ENCODE data around the gene ATG7.
"Not testable (repeated sequence)": the region's sequence is repeated elsewhere in the genome, so short reads cannot be mapped to it uniquely, and the experiment has no call there.

The ATG7 gene

DNA sequence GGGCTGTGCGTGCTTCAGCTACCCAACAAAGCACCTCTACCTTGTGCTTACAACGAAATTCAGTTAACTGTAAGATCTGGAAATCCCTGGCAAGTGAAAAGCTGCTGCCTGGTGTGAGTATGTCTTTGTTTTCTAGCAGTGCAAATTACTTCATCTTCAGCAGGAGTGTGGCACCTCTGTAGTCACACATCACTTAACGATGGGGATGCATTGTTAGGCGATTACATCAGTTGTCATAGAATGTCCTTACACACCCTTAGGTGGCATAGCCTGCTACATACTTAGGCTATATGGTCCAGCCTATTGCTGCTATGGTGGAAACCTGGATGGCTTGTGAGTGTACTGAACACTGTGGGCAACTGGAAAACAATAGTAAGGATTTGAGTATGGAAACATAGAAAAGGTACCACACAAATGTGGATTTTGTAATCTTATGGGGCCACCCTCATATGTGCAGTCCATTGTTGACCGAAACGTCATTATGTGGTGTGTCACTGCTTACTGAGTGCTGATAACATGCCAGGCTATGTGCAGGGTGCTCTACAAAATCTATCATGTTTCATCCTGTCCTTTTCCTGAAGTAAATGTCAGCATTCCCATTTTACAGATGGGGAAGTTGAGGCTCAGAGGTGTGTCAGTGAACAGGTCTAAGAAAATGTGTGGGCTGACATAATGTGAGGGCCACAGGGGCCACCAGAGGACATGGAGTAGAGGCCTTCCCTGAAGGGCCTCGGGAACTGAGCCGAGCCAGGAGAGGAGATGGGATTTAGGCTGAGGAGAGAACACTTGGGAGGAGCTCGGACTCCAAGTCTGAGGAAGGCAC is 198.0 kb downstream of the ATG7 start:
- DNase-seq = no peak

DNA sequence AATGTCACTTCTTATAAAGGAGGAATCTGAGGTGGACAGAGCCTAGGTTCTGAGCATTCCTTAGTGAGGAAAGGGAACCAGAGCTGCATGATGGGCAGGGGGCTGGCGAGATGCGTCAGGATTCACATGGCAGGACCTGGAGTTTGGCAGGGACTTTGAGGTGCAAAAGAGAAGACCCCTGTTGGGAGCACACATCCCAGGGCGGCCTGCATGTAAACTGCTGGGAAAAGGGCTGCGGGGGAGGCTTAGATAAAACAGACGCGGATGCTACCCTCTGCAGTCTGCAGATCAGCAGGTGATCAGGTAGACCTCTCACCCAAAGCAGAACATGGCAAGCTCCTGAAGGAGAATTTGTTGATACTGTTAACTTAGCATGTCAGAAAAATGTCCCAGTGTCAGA is 203.1 kb downstream of the ATG7 start:
- no peak for DNase-seq

- DNase-seq = no peak
Observed at GRCh38 chr3:11476735-11477144, 204.5 kb downstream of the ATG7 start.

- DNase-seq = no peak
Observed at GRCh38 chr3:11477407-11477911, 205.3 kb downstream of the ATG7 start.

- no peak for DNase-seq
Observed at GRCh38 chr3:11478167-11478566, 206.0 kb downstream of the ATG7 start.

GRCh38 chr3:11479221-11479620 is 207.0 kb downstream of the ATG7 start:
- no peak for DNase-seq

DNA sequence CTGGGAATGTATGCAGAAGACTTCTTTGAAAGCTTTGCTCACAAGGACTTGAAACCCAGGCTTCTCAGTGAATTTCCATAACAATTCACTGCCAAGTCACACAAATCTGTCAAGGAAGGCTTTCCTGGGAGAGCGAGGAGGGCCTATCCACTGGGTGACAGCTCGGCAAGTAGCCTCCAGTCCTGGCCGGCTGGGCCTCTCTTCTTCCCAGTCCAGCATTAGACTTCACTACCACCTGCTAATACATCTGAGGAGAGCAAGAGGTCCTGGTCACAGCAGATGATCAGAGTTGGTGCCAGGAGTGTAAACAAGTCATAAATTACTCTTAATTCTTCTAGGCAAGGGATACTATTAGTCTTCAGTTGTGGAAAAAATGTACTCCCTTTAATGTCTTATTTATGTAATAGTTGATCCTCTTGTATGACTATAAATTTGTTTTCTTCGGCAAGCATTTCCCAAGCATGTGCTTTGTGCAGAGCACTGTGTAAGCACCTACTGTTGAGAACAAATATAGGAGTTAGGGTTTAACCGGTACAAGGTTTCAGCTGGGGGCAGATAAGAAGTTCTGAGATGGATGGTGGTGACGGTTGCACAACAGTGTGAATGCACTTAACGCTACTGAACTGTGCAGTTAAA is 208.6 kb downstream of the ATG7 start:
- no peak for DNase-seq

DNA sequence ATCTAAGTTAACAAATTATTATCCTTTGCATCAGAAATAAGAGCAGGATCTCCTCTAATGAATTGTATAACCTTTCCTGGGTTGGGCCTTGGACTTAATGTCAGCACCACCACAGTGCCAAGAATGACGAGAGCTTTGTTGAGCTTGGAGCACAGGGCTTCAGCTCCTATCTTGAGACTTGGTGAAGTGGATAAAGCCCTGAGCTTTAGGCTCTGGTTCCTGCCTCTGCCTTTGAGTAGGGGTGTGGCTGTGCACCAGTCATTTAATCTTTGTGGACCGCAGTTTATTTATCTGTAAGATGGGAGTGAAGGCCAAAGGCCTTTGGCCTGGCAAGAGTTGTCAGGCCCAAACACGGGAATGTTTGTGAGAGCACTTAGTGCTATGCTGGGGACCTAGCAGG is 209.4 kb downstream of the ATG7 start:
- DNase-seq = no peak

GRCh38 chr3:11482021-11482420 is 209.8 kb downstream of the ATG7 start:
- DNase-seq = no peak

- not testable (repeated sequence) for DNase-seq
Observed at GRCh38 chr3:11488356-11488755, 216.2 kb downstream of the ATG7 start.

GRCh38 chr3:11494131-11494916 is 222.1 kb downstream of the ATG7 start:
- DNase-seq = no peak

GRCh38 chr3:11495948-11496557 is 223.9 kb downstream of the ATG7 start:
- no peak for DNase-seq

- DNase-seq = no peak
Observed at GRCh38 chr3:11498177-11498576, 226.0 kb downstream of the ATG7 start.

DNA sequence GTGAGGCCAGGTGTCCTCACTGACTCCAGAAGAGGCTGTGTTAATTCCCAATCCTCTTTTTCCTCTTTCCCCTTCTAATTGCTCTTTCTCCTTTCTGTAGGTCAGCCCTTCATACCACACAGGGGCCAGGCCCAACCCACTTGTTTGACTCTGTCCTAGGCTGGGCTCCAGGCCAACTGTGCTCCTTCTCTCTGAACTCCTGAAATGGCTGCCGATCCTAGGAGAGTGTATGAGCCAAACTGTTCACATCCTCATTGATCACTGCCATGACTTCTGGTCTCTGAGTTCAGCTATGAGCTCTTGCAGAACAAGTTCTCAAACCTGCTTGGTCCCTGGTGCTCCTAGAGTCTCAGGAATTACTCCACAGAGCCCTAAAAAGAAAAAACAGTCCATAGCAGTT is 226.4 kb downstream of the ATG7 start:
- DNase-seq = no peak

DNA sequence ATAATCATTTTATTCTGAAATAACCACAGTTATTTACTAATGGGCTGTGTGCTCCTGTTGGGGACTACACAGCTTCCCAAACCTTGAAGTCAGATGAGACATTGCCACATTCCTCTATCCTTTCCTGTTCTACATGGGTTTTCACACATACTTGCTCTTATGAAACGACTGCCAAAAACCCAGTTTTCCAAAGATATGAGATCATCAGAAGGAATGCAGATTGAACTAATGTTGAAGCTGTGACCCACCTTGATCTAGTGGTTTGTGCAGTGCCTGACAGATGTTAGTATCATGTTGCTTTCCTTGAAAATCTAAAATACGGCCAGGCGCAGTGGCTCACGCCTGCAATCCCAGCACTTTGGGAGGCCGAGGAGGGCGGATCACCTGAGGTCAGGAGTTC is 226.9 kb downstream of the ATG7 start:
- no peak for DNase-seq

DNA sequence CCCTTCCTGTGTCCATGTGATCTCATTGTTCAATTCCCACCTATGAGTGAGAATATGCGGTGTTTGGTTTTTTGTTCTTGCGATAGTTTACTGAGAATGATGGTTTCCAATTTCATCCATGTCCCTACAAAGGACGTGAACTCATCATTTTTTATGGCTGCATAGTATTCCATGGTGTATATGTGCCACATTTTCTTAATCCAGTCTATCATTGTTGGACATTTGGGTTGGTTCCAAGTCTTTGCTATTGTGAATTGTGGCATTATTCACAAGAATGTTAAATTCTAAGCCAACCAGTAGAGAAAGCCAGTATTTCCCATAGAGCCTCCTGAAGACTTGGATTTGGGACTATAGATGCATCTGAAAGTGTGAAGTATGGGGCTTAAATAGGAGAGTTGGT is 230.2 kb downstream of the ATG7 start:
- DNase-seq = not testable (repeated sequence)

GRCh38 chr3:11507719-11508118 is 235.5 kb downstream of the ATG7 start:
- no peak for DNase-seq

- no peak for DNase-seq
Observed at GRCh38 chr3:11508346-11509172, 236.4 kb downstream of the ATG7 start.

- no peak for DNase-seq
Observed at GRCh38 chr3:11509173-11510000, 237.2 kb downstream of the ATG7 start.

DNA sequence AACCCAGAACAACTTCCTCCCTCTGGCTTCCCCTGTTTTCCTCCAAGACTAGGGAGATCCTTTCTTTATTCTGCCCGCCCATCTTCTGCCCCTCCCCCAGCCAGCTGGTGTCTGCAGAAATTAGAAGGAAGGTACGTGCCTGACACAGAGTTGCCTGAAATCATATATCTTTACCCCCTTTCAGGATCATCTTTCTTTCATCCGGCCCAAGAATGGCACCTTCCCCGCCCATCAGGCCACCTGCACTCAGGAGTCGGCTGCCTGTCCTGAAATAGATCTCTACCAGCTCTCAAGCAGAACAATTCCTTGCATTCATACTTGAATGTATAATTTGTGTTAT is 237.8 kb downstream of the ATG7 start:
- no peak for DNase-seq

DNA sequence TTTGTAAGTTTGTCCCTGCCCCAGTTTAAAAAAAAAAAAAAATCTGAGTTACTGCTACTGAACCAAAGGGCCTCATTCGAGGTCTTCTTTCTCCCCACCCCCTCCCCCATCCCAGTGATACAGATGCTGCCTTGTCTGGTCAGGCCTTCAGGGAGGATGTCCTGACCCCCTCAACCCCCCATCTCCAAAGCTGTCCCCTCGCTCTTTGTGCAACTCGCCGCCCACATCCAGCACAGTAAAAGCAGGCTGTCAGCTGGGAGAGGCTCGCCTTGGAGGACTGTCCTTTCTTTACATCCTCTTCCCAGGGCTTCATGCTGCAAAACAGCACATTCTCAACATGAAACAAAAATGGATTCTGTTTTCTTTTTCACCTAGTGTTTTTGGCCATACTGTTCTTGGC is 238.2 kb downstream of the ATG7 start:
- DNase-seq = no peak

Data from activated CD4-positive, alpha-beta T cell treated with anti-CD3 and anti-CD28 coated beads, Interleukin-2, amount 50 U/mL, for 4 hours (primary cell).